ENCODE results near the gene VIPR2.

DNA sequence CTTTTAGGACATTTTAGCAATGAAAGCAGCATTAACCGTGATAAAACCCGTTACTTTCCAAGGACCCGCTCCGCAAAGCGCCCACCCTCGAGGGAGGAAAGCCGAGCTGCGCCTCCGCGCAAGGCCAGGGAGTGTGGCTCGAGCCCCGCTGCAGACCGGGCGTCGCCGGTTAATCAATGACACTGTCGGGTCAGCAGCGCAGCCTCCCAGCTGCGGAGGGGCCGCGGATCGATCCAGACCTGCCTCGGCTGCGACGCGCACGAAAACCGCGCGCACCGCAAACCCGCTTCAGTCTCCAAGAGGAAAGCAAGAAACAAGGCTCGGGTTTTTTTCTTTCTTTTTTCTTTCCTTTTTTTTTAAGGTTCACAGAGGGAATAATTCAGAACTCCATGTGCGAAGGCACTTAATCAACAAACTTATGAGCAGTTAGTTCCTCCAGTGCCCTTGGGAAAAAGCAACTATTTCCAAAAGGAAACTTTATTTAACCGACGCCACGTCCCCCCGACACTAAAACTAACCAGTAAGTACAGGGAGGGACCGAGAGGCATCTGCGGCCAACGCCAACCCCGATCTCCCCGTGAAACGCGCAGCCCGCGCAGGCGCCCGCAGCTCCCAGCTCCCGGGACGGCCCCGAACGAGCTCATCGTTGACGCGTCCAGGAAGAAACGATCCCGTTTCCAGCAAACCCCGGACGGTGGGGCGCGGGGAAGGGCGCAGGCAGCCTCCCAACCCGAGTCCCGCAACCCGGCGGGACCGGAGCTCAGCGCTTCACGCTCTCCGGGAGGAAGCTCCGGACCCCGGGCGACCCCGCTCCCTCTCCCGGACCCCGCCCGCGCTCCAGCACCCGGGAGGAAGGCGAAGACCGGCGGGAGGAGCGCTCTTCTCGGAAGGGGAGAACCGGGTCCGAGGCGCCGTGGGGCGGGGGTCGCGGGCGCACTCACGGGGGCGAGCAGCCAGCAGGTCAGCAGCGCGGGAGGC is 598 bp downstream of the VIPR2 start:
- TF ChIP-seq, protein P1, sequence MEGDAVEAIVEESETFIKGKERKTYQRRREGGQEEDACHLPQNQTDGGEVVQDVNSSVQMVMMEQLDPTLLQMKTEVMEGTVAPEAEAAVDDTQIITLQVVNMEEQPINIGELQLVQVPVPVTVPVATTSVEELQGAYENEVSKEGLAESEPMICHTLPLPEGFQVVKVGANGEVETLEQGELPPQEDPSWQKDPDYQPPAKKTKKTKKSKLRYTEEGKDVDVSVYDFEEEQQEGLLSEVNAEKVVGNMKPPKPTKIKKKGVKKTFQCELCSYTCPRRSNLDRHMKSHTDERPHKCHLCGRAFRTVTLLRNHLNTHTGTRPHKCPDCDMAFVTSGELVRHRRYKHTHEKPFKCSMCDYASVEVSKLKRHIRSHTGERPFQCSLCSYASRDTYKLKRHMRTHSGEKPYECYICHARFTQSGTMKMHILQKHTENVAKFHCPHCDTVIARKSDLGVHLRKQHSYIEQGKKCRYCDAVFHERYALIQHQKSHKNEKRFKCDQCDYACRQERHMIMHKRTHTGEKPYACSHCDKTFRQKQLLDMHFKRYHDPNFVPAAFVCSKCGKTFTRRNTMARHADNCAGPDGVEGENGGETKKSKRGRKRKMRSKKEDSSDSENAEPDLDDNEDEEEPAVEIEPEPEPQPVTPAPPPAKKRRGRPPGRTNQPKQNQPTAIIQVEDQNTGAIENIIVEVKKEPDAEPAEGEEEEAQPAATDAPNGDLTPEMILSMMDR (conservative IDR thresholded peaks at IDR 0.05): no peak
- TF ChIP-seq EZH2 (IDR thresholded peaks at IDR 0.05; ENCODE audit: low read depth): no peak
